Panc1 (cell line): Measurements from ENCODE around the gene COL5A1.

ENCODE experiments used
- CTCF ChIP-seq: fragments of 450-650 bp; IDR thresholded peaks from 2 replicates; pipeline ENCODE4 v1.5.1; 2017; ENCODE audit warnings: mild to moderate bottlenecking
- POLR2AphosphoS5 ChIP-seq: IDR thresholded peaks from 2 replicates; pipeline ENCODE4 v1.6.1; 2012; ENCODE audit warnings: mild to moderate bottlenecking, low read depth, low read length, moderate library complexity
- SIN3A ChIP-seq: IDR thresholded peaks from 2 replicates; pipeline ENCODE4 v1.6.1; 2012; ENCODE audit warnings: low read depth, mild to moderate bottlenecking, low read length, moderate library complexity, borderline replicate concordance; ENCODE audit not compliant: insufficient read depth

DNA sequence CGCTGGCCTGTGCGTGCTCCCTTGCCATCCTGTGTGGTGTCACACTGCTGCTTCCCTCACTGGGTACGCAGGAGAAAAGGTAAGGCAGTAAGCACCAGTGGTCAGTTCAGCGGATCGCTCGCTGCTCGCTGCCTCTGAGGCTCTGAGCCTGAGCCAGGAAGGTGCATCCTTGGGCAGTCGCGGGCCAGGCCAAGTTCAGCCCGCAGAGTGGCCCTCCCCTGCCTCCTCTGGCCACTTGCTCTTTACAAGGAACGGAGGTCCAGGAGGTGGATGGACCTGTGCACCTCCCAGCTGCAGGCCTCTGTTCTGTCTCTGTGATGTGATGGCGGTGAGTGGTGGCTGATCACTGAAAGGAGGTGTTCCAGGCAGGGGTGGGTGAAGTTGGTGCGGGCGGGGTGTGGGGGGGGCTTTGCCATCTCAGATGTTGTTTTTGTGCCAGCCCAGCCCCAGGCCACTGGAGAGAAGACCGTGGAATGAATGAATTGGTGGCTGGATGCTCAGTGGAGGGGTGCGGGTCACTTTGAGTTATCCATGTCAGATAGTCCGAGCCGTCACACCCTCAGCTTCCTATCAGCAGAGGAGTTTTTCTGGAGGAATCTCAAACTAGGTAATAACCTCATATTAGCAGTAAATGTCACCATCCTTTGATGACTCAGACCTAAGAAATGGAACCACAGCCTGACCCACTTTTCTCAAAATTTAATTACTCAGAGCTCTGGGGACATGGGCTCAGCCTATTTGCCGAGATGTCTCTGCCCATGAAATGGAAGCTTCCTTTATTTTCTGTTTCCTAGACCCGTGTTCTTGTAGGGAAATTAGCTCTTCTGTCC is 7.3 kb downstream of the COL5A1 start:
- TF ChIP-seq SIN3A (no peak), CTCF (no peak), POLR2AphosphoS5 (no peak)
